GM23338 (cell line): ENCODE measurements around the gene TTC31. TPM values are rescaled to one million over a fixed set of nuclear protein-coding genes. Genes with fewer than 3 reads are reported as not detected.
A peak's percentile ranks its signal among the peaks of the same experiment; 100 is the strongest.

Source experiments
- ATAC-seq: fragments of 200-7000 bp; cut with Tn5 transposase; 3 replicates; pipeline ENCODE4 v1.9.1; 2020
- DNase-seq: peaks from one replicate; pipeline ENCODE4 v3.0.0-alpha.2; 2015; ENCODE audit warnings: low spot score
- H2AFZ ChIP-seq: fragments of 200-600 bp; sonication (generic); 2 replicates; pipeline ENCODE4 v1.8.0; 2016; ENCODE audit warnings: antibody characterized with exemption, mild to moderate bottlenecking, moderate library complexity
- H3F3A ChIP-seq: fragments of 200-600 bp; sonication (generic); replicated peaks from 2 replicates; pipeline ENCODE4 v1.8.0; 2017; ENCODE audit warnings: antibody characterized with exemption, mixed run types, low read depth
- H3K27ac ChIP-seq: fragments of 200-600 bp; sonication (generic); 2 replicates; pipeline ENCODE4 v1.6.1; 2016; ENCODE audit warnings: low read depth
- H3K27me3 ChIP-seq: fragments of 200-600 bp; sonication (generic); 2 replicates; pipeline ENCODE4 v1.8.0; 2016; ENCODE audit warnings: mild to moderate bottlenecking, mixed run types, moderate library complexity; ENCODE audit not compliant: insufficient read depth
- H3K36me3 ChIP-seq: fragments of 200-600 bp; sonication (generic); 2 replicates; pipeline ENCODE4 v1.8.0; 2016; ENCODE audit warnings: mild to moderate bottlenecking; ENCODE audit not compliant: insufficient read depth
- H3K4me1 ChIP-seq: fragments of 200-600 bp; sonication (generic); 2 replicates; pipeline ENCODE4 v1.8.0; 2016; ENCODE audit warnings: mild to moderate bottlenecking, moderate library complexity; ENCODE audit not compliant: insufficient read depth
- H3K4me2 ChIP-seq: fragments of 200-600 bp; sonication (generic); 2 replicates; pipeline ENCODE4 v1.7.1; 2017; ENCODE audit warnings: mixed run types
- H3K4me3 ChIP-seq: fragments of 200-600 bp; sonication (generic); 2 replicates; pipeline ENCODE4 v1.6.1; 2016; ENCODE audit warnings: mixed run types
- H3K79me2 ChIP-seq: fragments of 200-600 bp; sonication (generic); replicated peaks from 2 replicates; pipeline ENCODE4 v1.8.0; 2017; ENCODE audit warnings: mild to moderate bottlenecking; ENCODE audit not compliant: insufficient read depth
- H3K9me2 ChIP-seq: fragments of 200-600 bp; sonication (generic); 2 replicates; pipeline ENCODE4 v1.8.0; 2017; ENCODE audit not compliant: insufficient read depth
- H4K20me1 ChIP-seq: fragments of 200-600 bp; sonication (generic); replicated peaks from 2 replicates; pipeline ENCODE4 v1.8.0; 2017; ENCODE audit warnings: mild to moderate bottlenecking; ENCODE audit not compliant: insufficient read depth
- H3K27ac Mint-ChIP-seq: 2 replicates; pipeline ENCODE4 v1.8.0; 2020; ENCODE audit warnings: inconsistent platforms, mild to moderate bottlenecking, moderate library complexity, mixed read lengths
- H3K27me3 Mint-ChIP-seq: 3 replicates; pipeline ENCODE4 v1.8.0; 2022; ENCODE audit warnings: low read depth, mild to moderate bottlenecking, moderate library complexity, mixed read lengths, inconsistent platforms; ENCODE audit not compliant: insufficient read depth, poor library complexity
- H3K36me3 Mint-ChIP-seq: 3 replicates; pipeline ENCODE4 v1.8.0; 2021; ENCODE audit warnings: low read depth, mild to moderate bottlenecking, inconsistent platforms, moderate library complexity, mixed read lengths
- H3K4me1 Mint-ChIP-seq: 3 replicates; pipeline ENCODE4 v1.8.0; 2020; ENCODE audit warnings: mild to moderate bottlenecking, inconsistent platforms, mixed read lengths
- H3K4me3 Mint-ChIP-seq: 3 replicates; pipeline ENCODE4 v1.8.0; 2021; ENCODE audit warnings: moderate library complexity, mild to moderate bottlenecking, inconsistent platforms, mixed read lengths
- H3K9me3 Mint-ChIP-seq: 3 replicates; pipeline ENCODE4 v1.8.0; 2020; ENCODE audit warnings: moderate library complexity, mild to moderate bottlenecking, inconsistent platforms, mixed read lengths
- CREB1 ChIP-seq: fragments of 250-450 bp; sonication (Bioruptor Pico); IDR thresholded peaks from 2 replicates; pipeline ENCODE4 v1.5.0; 2020; ENCODE audit warnings: low read depth, mild to moderate bottlenecking, moderate library complexity
- EZH2 ChIP-seq: fragments of 200-600 bp; sonication (generic); IDR thresholded peaks from one replicate; pipeline ENCODE4 v1.8.0; 2017; ENCODE audit warnings: antibody characterized with exemption, mild to moderate bottlenecking, low read depth; ENCODE audit not compliant: unreplicated experiment
- EZH2phosphoT487 ChIP-seq: fragments of 200-600 bp; sonication (generic); IDR thresholded peaks from one replicate; pipeline ENCODE4 v1.8.1; 2018; ENCODE audit warnings: antibody characterized with exemption; ENCODE audit not compliant: unreplicated experiment
- JUNB ChIP-seq: IDR thresholded peaks from one replicate; pipeline ENCODE4 v1.6.1; 2016; ENCODE audit warnings: antibody characterized with exemption; ENCODE audit not compliant: unreplicated experiment
- NANOG ChIP-seq: IDR thresholded peaks from 2 replicates; pipeline ENCODE4 v1.6.1; 2016; ENCODE audit warnings: antibody characterized with exemption, borderline replicate concordance
- POLR2AphosphoS5 ChIP-seq: IDR thresholded peaks from 2 replicates; pipeline ENCODE4 v1.6.1; 2016; ENCODE audit warnings: antibody characterized with exemption, low read depth
- REST ChIP-seq: IDR thresholded peaks from one replicate; pipeline ENCODE4 v1.6.1; 2018; ENCODE audit warnings: antibody characterized with exemption; ENCODE audit not compliant: unreplicated experiment
- STAT1 ChIP-seq: IDR thresholded peaks from one replicate; pipeline ENCODE4 v1.6.1; 2016; ENCODE audit warnings: antibody characterized with exemption; ENCODE audit not compliant: unreplicated experiment
- ZNF114 ChIP-seq: fragments of 250-450 bp; sonication (Bioruptor Pico); IDR thresholded peaks from 2 replicates; pipeline ENCODE4 v1.5.0; 2020; ENCODE audit warnings: mild to moderate bottlenecking, moderate library complexity
- ZNF331 ChIP-seq: fragments of 250-450 bp; sonication (Bioruptor Pico); IDR thresholded peaks from 2 replicates; pipeline ENCODE4 v1.5.0; 2020; ENCODE audit warnings: low read depth, mild to moderate bottlenecking, moderate library complexity
- polyA plus RNA-seq: library from polyadenylated mRNA; unstranded; fragments of >200 nt; fragmentation: Nextera tagmentation; extraction: Ambion mirVana; gene quantifications from 2 replicates; pipeline ENCODE4 v1.2.1, GENCODE V29; 2016
- total RNA-seq: library from RNA; depleted of rRNA; stranded (reverse); fragments of >200 nt; shearing (Covaris generic); gene quantifications from 2 replicates; pipeline ENCODE4 v1.2.3, GENCODE V29; 2014
- TF ChIP-seq, protein P1 (sequence below), 2 experiments: fragments of 200-600 bp in 1 of 2; sonication (generic) in 1 of 2; conservative IDR thresholded peaks; 2 replicates each; pipeline versions ENCODE4 v1.5.1 to v1.6.1; 2016 to 2017; ENCODE audit warnings: antibody characterized with exemption in 2 of 2, low read depth in 2 of 2, mild to moderate bottlenecking in 2 of 2, moderate library complexity in 1 of 2
- TF ChIP-seq, protein P2 (sequence below): IDR thresholded peaks from 2 replicates; pipeline ENCODE4 v1.6.1; 2016; ENCODE audit warnings: antibody characterized with exemption
- TF ChIP-seq, protein P3 (sequence below): fragments of 250-450 bp; sonication (Bioruptor Pico); IDR thresholded peaks from 2 replicates; pipeline ENCODE4 v1.5.0; 2020; ENCODE audit warnings: mild to moderate bottlenecking, moderate library complexity

The TTC31 gene
- total and polyA plus RNA-seq, 2 experiments from 2014 or later, result 15.8 to 29.2 TPM

DNA sequence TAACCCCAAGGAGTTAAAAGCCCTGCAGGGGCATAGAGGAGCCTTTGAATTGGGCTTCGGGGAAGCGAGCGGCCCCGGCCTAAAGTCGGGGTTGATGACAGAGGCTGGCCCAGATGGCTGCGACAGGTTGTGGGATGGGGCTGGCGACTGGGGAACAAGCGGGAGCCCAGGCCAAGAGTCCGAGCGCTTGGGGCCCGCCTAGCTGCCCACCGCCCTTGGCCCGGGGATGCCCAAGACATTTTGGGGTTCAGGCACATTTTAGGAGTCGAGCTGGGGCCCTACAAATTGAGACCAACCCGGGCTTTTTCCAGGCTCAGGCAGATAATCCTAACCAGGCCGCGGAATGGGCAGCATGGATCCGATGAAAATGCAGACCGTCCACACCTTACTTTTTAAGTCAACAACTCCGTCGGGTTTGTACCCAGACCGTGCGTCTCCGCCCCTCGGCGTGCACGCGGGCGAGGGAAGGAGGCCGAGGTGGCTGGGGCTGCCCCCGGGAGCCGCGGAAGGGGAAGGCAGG is 41.7 kb upstream of the TTC31 start:
- Histone ChIP-seq H3K4me1 (peaks cover 35% of the 10 kb centered on the region), H3K4me2 (peak overlapping the region; percentile 97), H4K20me1 (peaks cover 23% of the 10 kb centered on the region), H2AFZ (peak overlapping the region; percentile 66), H3K9me2 (no peaks in the 10 kb centered on the region), H3K27ac (peak overlapping the region; percentile 97), H3K4me3 (peak overlapping the region; percentile 96), H3F3A (peaks cover 18% of the 10 kb centered on the region), H3K36me3 (no peaks in the 10 kb centered on the region), H3K79me2 (peaks cover 38% of the 10 kb centered on the region), H3K27me3 (no peaks in the 10 kb centered on the region)
- DNase-seq (peak; percentile 45), ATAC-seq (peak; percentile 6)
- Mint-ChIP-seq H3K27ac (peak overlapping the region; percentile 97; the same call in 1 of the 2 replicates), H3K4me3 (peak overlapping the region; percentile 98), H3K27me3 (peaks cover 16% of the 10 kb centered on the region), H3K4me1 (peaks cover 34% of the 10 kb centered on the region), H3K9me3 (no peaks in the 10 kb centered on the region), H3K36me3 (peaks cover 18% of the 10 kb centered on the region)
- TF ChIP-seq, protein P1, sequence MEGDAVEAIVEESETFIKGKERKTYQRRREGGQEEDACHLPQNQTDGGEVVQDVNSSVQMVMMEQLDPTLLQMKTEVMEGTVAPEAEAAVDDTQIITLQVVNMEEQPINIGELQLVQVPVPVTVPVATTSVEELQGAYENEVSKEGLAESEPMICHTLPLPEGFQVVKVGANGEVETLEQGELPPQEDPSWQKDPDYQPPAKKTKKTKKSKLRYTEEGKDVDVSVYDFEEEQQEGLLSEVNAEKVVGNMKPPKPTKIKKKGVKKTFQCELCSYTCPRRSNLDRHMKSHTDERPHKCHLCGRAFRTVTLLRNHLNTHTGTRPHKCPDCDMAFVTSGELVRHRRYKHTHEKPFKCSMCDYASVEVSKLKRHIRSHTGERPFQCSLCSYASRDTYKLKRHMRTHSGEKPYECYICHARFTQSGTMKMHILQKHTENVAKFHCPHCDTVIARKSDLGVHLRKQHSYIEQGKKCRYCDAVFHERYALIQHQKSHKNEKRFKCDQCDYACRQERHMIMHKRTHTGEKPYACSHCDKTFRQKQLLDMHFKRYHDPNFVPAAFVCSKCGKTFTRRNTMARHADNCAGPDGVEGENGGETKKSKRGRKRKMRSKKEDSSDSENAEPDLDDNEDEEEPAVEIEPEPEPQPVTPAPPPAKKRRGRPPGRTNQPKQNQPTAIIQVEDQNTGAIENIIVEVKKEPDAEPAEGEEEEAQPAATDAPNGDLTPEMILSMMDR (conservative IDR thresholded peaks at IDR 0.05; ENCODE audit: low read depth in 2 of 2), result no peak
- TF ChIP-seq JUNB (no peak), ZNF114 (no peak), POLR2AphosphoS5 (no peak), NANOG (no peak), CREB1 (CRISPR knock-in tag) (no peak), REST (no peak), EZH2 (no peak), EZH2phosphoT487 (no peak), ZNF331 (CRISPR knock-in tag) (no peak), STAT1 (no peak)
- TF ChIP-seq, protein P2, sequence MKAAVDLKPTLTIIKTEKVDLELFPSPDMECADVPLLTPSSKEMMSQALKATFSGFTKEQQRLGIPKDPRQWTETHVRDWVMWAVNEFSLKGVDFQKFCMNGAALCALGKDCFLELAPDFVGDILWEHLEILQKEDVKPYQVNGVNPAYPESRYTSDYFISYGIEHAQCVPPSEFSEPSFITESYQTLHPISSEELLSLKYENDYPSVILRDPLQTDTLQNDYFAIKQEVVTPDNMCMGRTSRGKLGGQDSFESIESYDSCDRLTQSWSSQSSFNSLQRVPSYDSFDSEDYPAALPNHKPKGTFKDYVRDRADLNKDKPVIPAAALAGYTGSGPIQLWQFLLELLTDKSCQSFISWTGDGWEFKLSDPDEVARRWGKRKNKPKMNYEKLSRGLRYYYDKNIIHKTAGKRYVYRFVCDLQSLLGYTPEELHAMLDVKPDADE, result no peak
- TF ChIP-seq, protein P3, sequence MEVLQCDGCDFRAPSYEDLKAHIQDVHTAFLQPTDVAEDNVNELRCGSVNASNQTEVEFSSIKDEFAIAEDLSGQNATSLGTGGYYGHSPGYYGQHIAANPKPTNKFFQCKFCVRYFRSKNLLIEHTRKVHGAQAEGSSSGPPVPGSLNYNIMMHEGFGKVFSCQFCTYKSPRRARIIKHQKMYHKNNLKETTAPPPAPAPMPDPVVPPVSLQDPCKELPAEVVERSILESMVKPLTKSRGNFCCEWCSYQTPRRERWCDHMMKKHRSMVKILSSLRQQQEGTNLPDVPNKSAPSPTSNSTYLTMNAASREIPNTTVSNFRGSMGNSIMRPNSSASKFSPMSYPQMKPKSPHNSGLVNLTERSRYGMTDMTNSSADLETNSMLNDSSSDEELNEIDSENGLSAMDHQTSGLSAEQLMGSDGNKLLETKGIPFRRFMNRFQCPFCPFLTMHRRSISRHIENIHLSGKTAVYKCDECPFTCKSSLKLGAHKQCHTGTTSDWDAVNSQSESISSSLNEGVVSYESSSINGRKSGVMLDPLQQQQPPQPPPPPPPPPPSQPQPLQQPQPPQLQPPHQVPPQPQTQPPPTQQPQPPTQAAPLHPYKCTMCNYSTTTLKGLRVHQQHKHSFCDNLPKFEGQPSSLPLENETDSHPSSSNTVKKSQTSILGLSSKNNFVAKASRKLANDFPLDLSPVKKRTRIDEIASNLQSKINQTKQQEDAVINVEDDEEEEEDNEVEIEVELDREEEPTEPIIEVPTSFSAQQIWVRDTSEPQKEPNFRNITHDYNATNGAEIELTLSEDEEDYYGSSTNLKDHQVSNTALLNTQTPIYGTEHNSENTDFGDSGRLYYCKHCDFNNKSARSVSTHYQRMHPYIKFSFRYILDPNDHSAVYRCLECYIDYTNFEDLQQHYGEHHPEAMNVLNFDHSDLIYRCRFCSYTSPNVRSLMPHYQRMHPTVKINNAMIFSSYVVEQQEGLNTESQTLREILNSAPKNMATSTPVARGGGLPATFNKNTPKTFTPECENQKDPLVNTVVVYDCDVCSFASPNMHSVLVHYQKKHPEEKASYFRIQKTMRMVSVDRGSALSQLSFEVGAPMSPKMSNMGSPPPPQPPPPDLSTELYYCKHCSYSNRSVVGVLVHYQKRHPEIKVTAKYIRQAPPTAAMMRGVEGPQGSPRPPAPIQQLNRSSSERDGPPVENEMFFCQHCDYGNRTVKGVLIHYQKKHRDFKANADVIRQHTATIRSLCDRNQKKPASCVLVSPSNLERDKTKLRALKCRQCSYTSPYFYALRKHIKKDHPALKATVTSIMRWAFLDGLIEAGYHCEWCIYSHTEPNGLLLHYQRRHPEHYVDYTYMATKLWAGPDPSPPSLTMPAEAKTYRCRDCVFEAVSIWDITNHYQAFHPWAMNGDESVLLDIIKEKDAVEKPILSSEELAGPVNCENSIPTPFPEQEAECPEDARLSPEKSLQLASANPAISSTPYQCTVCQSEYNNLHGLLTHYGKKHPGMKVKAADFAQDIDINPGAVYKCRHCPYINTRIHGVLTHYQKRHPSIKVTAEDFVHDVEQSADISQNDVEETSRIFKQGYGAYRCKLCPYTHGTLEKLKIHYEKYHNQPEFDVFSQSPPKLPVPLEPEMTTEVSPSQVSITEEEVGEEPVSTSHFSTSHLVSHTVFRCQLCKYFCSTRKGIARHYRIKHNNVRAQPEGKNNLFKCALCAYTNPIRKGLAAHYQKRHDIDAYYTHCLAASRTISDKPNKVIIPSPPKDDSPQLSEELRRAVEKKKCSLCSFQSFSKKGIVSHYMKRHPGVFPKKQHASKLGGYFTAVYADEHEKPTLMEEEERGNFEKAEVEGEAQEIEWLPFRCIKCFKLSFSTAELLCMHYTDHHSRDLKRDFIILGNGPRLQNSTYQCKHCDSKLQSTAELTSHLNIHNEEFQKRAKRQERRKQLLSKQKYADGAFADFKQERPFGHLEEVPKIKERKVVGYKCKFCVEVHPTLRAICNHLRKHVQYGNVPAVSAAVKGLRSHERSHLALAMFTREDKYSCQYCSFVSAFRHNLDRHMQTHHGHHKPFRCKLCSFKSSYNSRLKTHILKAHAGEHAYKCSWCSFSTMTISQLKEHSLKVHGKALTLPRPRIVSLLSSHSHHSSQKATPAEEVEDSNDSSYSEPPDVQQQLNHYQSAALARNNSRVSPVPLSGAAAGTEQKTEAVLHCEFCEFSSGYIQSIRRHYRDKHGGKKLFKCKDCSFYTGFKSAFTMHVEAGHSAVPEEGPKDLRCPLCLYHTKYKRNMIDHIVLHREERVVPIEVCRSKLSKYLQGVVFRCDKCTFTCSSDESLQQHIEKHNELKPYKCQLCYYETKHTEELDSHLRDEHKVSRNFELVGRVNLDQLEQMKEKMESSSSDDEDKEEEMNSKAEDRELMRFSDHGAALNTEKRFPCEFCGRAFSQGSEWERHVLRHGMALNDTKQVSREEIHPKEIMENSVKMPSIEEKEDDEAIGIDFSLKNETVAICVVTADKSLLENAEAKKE (CRISPR knock-in tag), result no peak
